Measurements from ENCODE around the gene KCNJ10.

KCNJ10 gene

GRCh38 chr1:159986531-159986930 is 83.4 kb downstream of the KCNJ10 start:
- TF ChIP-seq TCF4 (CRISPR knock-in tag; IDR thresholded peaks at IDR 0.05; ENCODE audit: borderline replicate concordance) (no peak), CSRNP3 (CRISPR knock-in tag; IDR thresholded peaks at IDR 0.05) (no peak), BACH2 (CRISPR knock-in tag; IDR thresholded peaks at IDR 0.05; ENCODE audit: borderline replicate concordance) (no peak), ZFP30 (CRISPR knock-in tag; IDR thresholded peaks at IDR 0.05) (no peak)
- no peak for ATAC-seq

- no peak for ATAC-seq
- TF ChIP-seq POU6F1 (CRISPR knock-in tag; IDR thresholded peaks at IDR 0.05; ENCODE audit: borderline replicate concordance, low read depth): no peak
- TF ChIP-seq ZNF565 (CRISPR knock-in tag; conservative IDR thresholded peaks at IDR 0.05; ENCODE audit: low read depth): no peak
- TF ChIP-seq ESRRG (CRISPR knock-in tag; IDR thresholded peaks at IDR 0.05): no peak
- no peak for TF ChIP-seq OSR1 (CRISPR knock-in tag; IDR thresholded peaks at IDR 0.05)
- TF ChIP-seq PPARA (CRISPR knock-in tag; IDR thresholded peaks at IDR 0.05; ENCODE audit: borderline replicate concordance): no peak
- TF ChIP-seq CREB5 (CRISPR knock-in tag; IDR thresholded peaks at IDR 0.05; ENCODE audit: low read depth): no peak
- TF ChIP-seq CSDC2 (CRISPR knock-in tag; IDR thresholded peaks at IDR 0.05): no peak
- TF ChIP-seq ISL1 (CRISPR knock-in tag; IDR thresholded peaks at IDR 0.05): no peak
- TF ChIP-seq GLIS3 (CRISPR knock-in tag; IDR thresholded peaks at IDR 0.05): no peak
- TF ChIP-seq ZC3H10 (CRISPR knock-in tag; IDR thresholded peaks at IDR 0.05): no peak
- TF ChIP-seq ZFP3 (CRISPR knock-in tag; IDR thresholded peaks at IDR 0.05): no peak
- no peak for TF ChIP-seq TCF4 (CRISPR knock-in tag; IDR thresholded peaks at IDR 0.05; ENCODE audit: borderline replicate concordance)
- no peak for TF ChIP-seq PATZ1 (CRISPR knock-in tag; IDR thresholded peaks at IDR 0.05; ENCODE audit: borderline replicate concordance)
- no peak for TF ChIP-seq TOX (CRISPR knock-in tag; IDR thresholded peaks at IDR 0.05; ENCODE audit: borderline replicate concordance)
- TF ChIP-seq ARNTL (CRISPR knock-in tag; IDR thresholded peaks at IDR 0.05; ENCODE audit: borderline replicate concordance, low read depth): no peak
- TF ChIP-seq BACH2 (CRISPR knock-in tag; IDR thresholded peaks at IDR 0.05; ENCODE audit: borderline replicate concordance): no peak
- TF ChIP-seq ZNF8 (CRISPR knock-in tag; IDR thresholded peaks at IDR 0.05): no peak
- TF ChIP-seq ZNF70 (CRISPR knock-in tag; IDR thresholded peaks at IDR 0.05): no peak
- TF ChIP-seq TSHZ2 (CRISPR knock-in tag; IDR thresholded peaks at IDR 0.05): no peak
- TF ChIP-seq CSRNP3 (CRISPR knock-in tag; IDR thresholded peaks at IDR 0.05): no peak
Measured at GRCh38 chr1:159986093-159986492, 83.9 kb downstream of the KCNJ10 start.
